Measurements from ENCODE around the gene SOBP. TPM values are rescaled to one million over a fixed set of nuclear protein-coding genes. Genes with fewer than 3 reads are reported as not detected.

SOBP gene
- total and polyA plus RNA-seq, 2 donors (not counting 3 experiments of a cell fraction or from before 2014, with no cell fraction given): 0.35 to 6.6 TPM

- Histone ChIP-seq H3K9me3 (replicated peaks; ENCODE audit: control insufficient read depth, insufficient read depth, low read length) (no peaks in the 10 kb centered on the region), H2AFZ (ENCODE audit: low read depth, low read length) (no peak overlapping the region), H3K27ac (ENCODE audit: insufficient read depth, low read depth, low read length) (no peak overlapping the region), H3K36me3 (ENCODE audit: control insufficient read depth in 2 of 2, extremely low read depth in 1 of 2, insufficient read depth in 2 of 2, low read length in 2 of 2) (no peaks in the 10 kb centered on the region), H3K9me1 (replicated peaks; ENCODE audit: control insufficient read depth, extremely low read depth, insufficient read depth, low read length) (no peaks in the 10 kb centered on the region), H3K9ac (replicated peaks; ENCODE audit: extremely low read depth, insufficient read depth, low read length) (no peak overlapping the region), H3K4me3 (replicated peaks in 1 of 3; ENCODE audit: insufficient read depth in 1 of 3, low read depth in 1 of 3, low read length in 3 of 3) (no peak overlapping the region), H3K27me3 (ENCODE audit: control insufficient read depth in 2 of 2, insufficient read depth in 2 of 2, low read length in 2 of 2) (no peaks in the 10 kb centered on the region), H3K79me2 (ENCODE audit: control insufficient read depth, insufficient read depth, low read length) (no peaks in the 10 kb centered on the region), H4K20me1 (replicated peaks; ENCODE audit: control insufficient read depth, extremely low read depth, insufficient read depth, low read length) (no peaks in the 10 kb centered on the region), H3K4me1 (ENCODE audit: control insufficient read depth, extremely low read depth, insufficient read depth, low read length) (no peaks in the 10 kb centered on the region), H3K4me2 (ENCODE audit: insufficient read depth, low read length) (no peak overlapping the region)
- POLR2A ChIA-PET: no interaction called here
- CTCF ChIA-PET: interaction anchor here (1.1 to 1.8 kb wide), 2 partner anchors 17 to 31 kb away, joined by 3 to 6 read pairs; no protein-coding TSS in a partner anchor
- no peak for FAIRE-seq
- dilution Hi-C loops (cut with MboI; ENCODE audit: extremely low pct_ligation_motif_present, low sequenced_read_pairs): no loop called here
- no TSS peak for BruUV-seq (replicated peaks)
- intact Hi-C loops (cut with micrococcal nuclease): no loop called here
- no peak for DNase-seq (ENCODE audit: low read depth, low spot score)
- TF ChIP-seq FOS (IDR thresholded peaks at IDR 0.05; ENCODE audit: borderline replicate concordance, insufficient read depth, low read length) (no peak), EZH2 (IDR thresholded peaks at IDR 0.05; ENCODE audit: borderline replicate concordance, low read depth, low read length, severe bottlenecking) (no peak), JUN (IDR thresholded peaks at IDR 0.05; ENCODE audit: borderline replicate concordance, insufficient read depth, insufficient read length, low read depth) (no peak), MAX (IDR thresholded peaks at IDR 0.05; ENCODE audit: insufficient read depth, insufficient read length) (no peak), POLR2AphosphoS5 (IDR thresholded peaks at IDR 0.05; ENCODE audit: insufficient read depth, low read depth, low read length) (no peak), GATA2 (IDR thresholded peaks at IDR 0.05; ENCODE audit: insufficient read depth, insufficient read length, low read depth, low read length) (no peak), POLR2A (IDR thresholded peaks at IDR 0.05; ENCODE audit: low read depth, low read length) (no peak), MYC (IDR thresholded peaks at IDR 0.05; ENCODE audit: low read depth, low read length) (no peak)
- TF ChIP-seq, protein P1, sequence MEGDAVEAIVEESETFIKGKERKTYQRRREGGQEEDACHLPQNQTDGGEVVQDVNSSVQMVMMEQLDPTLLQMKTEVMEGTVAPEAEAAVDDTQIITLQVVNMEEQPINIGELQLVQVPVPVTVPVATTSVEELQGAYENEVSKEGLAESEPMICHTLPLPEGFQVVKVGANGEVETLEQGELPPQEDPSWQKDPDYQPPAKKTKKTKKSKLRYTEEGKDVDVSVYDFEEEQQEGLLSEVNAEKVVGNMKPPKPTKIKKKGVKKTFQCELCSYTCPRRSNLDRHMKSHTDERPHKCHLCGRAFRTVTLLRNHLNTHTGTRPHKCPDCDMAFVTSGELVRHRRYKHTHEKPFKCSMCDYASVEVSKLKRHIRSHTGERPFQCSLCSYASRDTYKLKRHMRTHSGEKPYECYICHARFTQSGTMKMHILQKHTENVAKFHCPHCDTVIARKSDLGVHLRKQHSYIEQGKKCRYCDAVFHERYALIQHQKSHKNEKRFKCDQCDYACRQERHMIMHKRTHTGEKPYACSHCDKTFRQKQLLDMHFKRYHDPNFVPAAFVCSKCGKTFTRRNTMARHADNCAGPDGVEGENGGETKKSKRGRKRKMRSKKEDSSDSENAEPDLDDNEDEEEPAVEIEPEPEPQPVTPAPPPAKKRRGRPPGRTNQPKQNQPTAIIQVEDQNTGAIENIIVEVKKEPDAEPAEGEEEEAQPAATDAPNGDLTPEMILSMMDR (IDR thresholded peaks at IDR 0.05; ENCODE audit: extremely low read depth in 1 of 2, insufficient read depth in 1 of 2, low read depth in 1 of 2, low read length in 2 of 2): no peak
Observed at GRCh38 chr6:107536180-107536961, 46.5 kb downstream of the SOBP start.
